ENCODE data around the gene USP13.

GRCh38 chr3:179726075-179726699, 73.3 kb downstream of the USP13 start:
- no peak for TF ChIP-seq CTCF (conservative IDR thresholded peaks at IDR 0.05; ENCODE audit: low read length)
- no peak for TF ChIP-seq EZH2phosphoT487 (IDR thresholded peaks at IDR 0.05; ENCODE audit: borderline replicate concordance, low read depth, low read length)

Data from OCI-LY7 (cell line).